Activated gamma-delta T cell treated with anti-CD3 and anti-CD28 coated beads, Interleukin-2, amount 50 U/mL, for 16 hours (primary cell): ENCODE data around the gene ALPP.
"Not testable (repeated sequence)": the region's sequence is repeated elsewhere in the genome, so short reads cannot be mapped to it uniquely, and the experiment has no call there.

Experiments
- DNase-seq: peaks from one replicate; pipeline ENCODE4 v3.0.0-alpha.2; 2020; ENCODE audit warnings: low read depth

Gene ALPP

DNA sequence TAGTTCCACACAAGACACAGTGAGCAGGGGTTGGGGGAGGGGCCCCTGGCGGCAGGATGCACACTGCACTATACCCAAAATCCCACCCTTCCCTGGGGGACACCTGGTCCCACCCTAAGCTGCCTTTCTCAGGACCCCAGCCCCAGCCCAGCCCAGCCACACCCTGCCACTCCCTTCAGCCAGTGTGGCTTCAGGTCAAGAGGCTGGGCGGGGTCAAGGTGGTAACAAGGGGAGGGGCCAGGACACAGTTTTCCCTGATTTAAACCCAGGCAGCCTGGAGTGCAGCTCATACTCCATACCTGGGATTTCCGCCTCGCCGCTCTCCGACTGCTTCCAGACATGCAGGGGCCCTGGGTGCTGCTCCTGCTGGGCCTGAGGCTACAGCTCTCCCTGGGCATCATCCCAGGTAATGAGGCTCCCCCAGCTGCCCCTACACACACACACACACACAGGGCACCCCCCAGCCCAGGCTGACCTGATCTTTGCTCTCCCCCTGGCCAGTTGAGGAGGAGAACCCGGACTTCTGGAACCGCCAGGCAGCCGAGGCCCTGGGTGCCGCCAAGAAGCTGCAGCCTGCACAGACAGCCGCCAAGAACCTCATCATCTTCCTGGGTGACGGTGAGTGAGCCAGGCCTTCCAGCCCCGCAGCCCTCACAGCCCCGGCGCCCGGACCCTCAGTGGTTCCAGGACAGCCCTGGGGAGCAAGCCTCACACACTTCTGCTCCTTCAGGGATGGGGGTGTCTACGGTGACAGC lies 28.2 kb downstream of the ALPP start, which contains the start of gene ALPG:
ALPG (plus strand) TSS at position 289 of the 755 bp plus-strand sequence; CDS start at position 340, 51 bp downstream.
- DNase-seq, result no peak

DNA sequence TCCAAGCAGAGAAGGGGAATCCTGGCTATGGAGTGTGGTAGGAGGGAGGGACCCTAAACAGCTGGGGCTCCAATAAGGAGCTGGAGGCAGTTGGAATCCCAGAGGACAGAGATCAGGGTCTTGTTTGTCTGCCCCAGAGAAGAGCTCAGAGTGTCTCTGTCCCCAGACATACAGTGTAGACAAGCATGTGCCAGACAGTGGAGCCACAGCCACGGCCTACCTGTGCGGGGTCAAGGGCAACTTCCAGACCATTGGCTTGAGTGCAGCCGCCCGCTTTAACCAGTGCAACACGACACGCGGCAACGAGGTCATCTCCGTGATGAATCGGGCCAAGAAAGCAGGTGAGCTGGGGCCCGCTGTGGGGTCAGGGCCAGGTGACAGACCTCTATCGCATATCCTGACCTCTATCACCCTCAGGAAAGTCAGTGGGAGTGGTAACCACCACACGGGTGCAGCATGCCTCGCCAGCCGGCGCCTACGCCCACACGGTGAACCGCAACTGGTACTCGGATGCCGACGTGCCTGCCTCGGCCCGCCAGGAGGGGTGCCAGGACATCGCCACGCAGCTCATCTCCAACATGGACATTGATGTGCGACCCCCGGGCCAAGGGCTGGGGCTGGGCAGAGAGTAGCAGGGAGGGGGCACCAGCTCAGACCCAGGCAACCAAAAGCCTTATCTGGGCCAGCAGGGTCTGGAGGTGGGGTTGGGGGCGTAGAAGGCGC lies 29.0 kb downstream of the ALPP start:
- not testable (repeated sequence) for DNase-seq

DNA sequence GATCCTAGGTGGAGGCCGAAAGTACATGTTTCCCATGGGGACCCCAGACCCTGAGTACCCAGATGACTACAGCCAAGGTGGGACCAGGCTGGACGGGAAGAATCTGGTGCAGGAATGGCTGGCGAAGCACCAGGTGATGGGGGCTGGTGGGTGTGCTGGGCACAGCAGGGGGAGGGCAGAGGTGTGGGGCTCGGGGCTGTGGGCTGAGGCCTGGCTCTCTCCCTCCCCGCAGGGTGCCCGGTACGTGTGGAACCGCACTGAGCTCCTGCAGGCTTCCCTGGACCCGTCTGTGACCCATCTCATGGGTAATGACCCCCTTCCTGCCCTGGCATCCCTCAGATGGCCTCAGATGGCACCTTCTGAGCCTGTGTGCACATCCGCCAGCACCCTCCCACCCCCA lies 29.7 kb downstream of the ALPP start:
- not testable (repeated sequence) for DNase-seq

DNA sequence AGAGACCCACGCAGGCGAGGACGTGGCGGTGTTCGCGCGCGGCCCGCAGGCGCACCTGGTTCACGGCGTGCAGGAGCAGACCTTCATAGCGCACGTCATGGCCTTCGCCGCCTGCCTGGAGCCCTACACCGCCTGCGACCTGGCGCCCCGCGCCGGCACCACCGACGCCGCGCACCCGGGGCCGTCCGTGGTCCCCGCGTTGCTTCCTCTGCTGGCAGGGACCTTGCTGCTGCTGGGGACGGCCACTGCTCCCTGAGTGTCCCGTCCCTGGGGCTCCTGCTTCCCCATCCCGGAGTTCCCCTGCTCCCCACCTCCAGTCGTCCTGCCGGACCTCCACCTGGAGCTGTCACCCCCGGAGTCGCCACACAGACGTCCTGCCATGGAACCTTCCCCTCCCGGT lies 31.1 kb downstream of the ALPP start:
- DNase-seq, result not testable (repeated sequence)

DNA sequence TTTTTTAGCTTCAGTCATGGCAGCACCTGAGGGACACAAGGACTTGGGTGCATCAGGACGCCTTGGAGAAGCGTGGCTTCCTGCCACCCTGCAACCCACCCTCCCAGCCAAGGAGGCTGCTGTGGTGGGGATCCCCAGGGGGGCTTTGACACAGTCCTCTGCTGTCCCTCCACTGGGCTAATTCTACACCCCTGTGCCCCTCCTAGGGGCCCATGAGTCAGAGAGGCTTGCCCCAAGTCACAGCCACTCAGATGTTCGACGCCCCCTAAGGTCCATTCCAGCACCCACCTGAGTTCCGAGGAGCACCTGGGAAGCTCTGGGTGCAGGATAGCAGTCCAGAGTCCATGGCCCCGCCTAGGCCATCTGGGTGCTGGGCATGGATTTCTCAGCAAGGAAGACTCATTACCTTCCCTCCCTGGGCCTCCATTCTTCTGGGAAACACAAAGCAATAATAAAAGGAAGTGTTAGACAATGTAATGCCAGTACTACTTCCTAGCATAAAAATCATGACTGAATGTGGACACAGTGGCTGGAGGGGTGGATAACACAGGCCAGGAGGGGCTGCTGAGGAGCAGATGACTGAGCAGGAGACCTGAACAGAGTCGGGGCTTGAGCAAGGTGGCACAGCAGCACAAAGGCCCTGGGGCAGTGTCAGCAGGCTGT lies 31.8 kb downstream of the ALPP start:
- DNase-seq, result no peak

DNA sequence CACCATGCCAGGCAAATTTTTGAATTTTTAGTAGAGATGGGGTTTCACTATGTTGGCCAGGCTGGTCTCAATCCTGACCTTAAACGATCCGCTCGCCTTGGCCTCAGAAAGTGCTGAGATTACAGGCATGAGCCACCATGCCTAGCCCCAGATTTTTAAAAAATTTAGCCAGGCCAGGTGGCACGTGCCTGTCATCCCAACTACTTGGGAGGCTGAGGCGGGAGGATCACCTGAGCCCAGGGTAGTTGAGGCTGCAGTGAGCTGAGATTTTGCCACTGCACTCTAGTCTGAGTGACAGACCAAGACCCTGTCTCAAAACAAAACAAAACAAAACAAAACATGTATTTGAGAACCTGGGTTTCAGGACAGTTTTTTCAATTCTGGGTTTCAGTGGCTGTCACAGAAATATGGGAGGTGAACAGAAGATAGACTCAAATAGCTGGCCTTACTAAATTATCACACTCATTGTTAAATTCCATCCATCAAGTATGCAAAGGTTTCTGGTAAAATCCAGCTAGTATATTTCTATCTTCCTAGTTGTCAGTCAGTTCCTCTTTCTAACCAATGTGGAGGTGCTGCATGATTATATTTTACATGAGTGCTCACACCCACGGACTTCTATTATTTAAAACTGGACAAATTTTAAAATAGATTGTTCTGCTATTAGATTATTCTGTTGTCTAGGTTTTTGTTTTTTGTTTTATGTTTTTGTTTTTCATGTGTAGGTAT lies 33.5 kb downstream of the ALPP start:
- DNase-seq, result no peak

DNA sequence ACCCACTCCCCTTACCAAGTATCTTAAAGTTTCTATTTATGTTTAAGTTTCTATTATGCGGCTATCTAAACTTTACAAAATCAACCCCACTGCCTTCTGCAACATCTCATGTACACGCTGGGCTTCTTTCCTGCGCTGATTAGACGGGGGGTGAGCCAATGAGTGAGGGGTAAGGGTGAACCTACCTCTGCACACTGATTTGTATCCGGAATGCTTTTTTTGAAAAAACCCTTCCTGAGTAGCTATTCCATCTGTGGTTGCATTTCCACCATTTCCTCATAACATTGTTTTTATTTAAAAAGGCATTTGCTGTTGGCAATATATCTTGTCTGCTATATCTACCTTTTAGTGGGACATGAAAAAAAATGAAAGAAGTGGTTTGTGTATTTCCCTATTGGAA lies 34.4 kb downstream of the ALPP start:
- no peak for DNase-seq

DNA sequence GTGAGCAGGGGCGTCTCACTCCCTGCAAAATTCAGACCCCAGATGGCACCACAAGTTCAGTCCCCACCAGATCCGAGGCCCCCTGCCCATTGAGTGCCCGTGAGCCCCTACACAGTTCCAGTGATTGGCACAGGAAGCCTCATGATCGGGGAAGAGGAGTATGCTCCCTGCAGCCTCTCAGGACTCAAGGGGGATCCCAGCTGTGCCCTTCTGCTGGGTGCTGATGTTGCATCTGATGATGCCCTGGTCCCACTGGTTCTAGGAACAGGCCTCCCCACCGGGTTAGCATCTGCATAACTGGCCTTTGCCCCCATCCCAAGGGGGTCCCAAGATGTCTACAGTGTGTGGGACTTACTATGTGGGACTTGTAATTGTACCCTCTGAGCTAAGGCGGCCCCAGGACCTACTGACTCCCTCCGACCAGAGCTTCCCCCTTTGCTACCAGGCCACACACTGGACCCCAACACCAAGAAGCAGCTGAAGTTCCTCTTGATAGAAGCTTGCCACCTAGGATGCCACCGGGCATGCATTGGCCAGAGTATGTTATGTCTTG lies 36.7 kb downstream of the ALPP start:
- no peak for DNase-seq

DNA sequence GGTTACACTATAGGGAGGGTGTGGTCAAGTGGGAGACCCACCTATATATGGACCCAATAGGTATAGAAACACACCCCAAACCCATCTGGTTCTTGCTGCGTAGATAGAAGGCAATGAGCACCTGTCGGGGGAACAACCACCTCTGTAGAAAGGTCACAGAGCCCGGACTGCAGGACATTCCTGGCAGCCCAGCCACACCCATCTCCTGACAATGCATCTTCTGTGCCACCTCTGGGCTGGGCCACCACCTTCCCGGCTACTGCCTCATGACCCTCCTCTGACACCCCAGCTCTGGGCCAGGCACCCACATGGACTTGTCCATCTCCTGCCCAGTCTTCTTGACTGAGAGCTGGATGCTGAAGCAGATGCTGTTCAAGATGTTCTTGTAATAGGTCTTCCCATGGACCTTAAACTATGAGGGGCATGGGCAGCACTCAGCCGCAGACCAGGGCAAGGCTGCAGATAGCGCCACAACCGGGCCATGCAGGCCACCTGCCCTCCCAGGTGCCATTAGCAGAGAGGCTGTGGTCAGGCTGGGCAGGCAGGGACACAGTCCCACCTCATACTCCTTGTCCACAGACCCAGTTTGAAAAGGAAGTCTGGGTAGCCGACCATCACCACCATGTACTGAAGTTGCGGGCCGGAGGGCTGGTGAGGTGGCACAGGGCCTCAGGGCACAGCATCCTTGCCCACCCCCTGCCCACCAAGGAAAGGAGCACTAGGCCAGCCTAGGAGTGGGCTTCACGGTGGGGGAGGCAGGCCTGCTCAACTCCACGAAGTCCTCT lies 37.4 kb downstream of the ALPP start:
- no peak for DNase-seq

DNA sequence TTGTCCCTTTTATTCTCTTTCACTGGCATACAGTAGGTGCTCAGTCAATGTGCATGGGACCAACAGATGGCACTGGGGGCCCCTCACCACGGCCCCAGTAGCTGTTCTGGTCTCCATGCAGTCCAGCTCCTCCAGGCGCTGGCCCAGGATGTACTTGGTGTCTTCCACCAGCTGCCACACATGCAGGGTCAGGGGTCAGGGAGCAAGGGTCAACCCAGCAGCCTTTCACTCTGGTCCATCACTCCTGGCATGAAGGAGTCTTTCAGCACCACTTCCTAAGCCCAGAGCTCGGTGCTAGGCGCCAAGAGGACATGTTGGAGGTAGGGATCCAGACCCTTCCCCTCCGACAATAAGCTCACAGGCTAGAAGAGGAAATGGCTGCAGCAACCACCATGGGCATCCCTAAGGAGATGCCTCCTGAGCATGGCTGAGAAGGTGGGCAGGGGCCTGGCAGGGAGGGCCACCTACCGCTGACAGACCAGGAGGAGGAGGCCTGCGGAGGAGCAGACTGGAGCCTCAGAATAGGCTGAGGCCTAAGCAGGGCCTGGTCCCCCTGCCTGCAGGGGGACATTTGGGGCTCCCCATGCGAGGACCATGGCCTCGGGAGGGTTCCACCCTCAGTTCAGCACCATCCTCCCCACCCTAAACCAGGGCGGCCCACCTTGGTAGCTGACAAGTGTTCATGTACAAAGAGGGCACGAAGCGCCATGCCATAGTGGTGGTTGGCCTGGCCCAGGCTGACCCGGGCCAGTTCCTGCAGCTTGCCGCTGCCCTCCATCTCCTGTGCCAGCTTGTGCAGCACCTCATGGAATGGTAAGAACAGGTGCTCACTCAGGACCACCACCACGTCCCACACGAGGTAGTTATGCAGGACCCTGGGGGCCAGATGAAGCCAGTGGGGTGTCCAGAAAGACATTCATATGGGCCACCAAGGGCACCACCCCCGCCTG lies 38.2 kb downstream of the ALPP start:
- DNase-seq, result no peak

DNA sequence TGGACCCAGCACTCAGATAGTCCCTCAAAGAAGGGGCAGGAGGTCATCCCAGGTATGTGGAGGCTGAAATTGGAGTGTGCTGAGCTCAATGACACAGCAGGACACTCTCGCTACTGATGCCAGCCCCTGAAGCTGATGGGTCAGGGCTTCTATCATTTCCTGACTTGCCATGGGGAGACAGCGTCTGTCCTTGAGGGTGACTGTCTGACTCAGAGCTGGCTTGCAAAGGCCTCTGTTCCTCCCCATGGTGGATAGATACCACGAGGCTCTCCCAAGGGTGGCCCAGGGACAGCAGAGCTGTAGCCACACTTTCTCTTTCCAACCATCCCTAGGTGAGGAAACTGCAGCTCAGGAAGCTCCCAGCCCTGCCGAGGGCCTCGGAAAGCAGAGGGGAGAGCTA lies 38.9 kb downstream of the ALPP start:
- no peak for DNase-seq

DNA sequence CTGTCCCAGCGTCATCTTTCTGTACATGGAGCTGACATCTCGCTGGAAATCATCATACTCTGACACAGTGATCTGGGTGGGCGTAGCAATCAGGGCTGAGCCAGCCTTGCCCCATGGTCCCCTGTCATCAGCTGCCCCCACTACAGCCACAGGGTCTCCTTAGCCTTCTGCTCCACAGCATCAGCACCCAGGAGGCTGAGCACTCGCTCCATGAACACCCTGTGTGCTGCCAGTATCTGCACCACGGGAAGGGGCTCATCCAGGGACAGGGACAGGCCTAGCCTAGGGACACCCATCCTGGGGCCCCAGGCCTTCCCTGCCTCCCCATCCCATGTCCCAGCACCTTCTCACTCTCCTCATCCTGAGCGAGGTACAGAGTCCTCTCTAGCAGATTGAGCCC lies 39.5 kb downstream of the ALPP start:
- DNase-seq, result no peak

DNA sequence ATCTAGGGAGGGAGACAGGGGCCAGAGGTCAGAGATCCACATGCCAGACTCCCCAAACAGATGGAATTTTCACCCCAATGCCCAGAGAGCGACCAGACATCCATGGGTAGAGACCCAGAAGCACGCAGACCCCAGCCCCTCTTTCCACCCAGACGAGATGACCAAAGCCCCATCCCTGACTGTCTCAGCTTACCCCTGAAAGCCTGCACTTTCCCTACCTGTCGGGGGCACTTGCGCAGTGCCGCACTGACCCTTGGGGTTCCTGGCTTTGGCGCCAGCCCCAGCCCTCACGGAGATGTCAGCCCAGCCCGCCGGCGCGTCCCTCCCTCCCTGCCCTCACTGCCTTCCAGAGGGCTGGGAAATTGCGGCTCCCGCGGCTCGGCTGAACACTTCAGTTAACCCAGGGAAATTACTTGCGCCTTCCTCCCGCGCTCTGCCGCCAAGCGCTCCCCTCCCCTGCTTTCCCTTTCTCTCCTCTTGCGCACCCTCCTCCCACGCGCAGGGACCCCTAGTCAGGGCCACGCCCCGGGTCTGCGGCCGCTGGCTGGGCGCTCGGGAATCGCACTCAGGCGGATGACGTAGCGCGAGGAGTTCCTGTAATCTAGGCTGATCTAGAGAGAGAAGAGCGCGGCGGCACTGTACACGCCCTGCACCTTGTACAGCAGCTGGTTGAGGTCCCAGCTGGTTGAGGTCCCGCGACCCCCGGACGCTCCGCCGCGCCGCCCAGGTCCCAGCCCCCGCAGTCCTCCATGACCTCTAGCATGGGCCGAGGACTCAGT lies 40.1 kb downstream of the ALPP start:
- DNase-seq, result no peak

DNA sequence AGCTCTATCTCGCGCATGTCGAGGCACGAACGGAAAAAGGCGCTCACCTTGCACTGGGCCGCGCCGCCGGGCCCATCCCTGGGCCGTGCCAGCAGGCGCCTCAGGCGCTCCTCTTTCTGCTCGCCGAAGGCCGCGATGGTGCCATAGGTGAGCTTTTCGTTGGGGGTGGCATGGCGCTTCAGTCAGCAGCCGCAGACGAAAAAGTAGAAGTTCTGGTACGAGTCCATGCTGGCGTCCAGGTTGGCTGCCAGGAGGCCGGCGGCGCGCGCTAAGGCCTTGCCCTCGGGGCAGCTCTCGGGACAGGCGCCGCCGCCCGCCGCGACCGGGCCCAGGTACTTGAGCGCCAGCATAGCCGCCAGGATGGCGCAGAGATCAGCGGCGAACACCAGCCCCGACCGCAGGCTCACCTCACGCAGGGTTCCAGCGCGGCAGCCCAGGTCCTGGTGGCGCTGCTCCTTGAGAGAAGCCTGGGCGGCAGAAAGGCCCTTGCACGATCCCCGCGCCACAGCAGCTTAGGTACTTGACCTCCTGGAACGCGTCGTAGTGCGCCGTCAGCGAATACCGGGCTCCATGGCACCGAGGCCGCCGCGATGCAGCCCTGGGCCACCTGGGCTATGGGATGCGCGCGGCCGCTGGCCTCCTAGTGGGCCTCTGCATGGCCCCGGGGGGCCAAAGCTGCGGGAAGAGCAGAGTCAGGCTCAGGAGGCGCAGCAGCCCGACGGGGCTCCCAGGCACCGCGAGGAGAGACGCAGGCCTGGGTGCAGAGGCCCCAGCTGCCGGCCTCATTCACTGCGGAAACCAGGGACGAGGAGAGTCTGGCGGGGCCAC lies 40.9 kb downstream of the ALPP start:
- DNase-seq, result no peak

DNA sequence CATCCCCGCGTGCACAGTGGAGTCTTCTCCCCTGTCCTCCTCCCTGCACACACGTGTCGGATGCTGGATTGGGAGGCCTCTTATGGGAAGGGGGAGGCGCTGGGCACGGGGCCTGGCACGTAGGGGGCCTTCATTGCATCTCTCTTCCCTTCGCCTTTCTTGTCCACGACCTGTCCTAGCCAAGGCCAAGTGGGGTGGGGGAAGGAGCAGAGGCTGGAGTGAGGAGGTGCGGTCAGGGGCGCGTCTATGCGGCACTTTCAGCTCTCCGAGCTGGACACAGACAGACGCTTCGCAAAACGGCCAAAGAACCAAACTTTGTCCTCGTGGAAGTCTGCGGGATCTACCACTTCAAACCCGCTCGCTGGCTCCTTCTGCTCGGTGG lies 41.5 kb downstream of the ALPP start:
- DNase-seq, result no peak

DNA sequence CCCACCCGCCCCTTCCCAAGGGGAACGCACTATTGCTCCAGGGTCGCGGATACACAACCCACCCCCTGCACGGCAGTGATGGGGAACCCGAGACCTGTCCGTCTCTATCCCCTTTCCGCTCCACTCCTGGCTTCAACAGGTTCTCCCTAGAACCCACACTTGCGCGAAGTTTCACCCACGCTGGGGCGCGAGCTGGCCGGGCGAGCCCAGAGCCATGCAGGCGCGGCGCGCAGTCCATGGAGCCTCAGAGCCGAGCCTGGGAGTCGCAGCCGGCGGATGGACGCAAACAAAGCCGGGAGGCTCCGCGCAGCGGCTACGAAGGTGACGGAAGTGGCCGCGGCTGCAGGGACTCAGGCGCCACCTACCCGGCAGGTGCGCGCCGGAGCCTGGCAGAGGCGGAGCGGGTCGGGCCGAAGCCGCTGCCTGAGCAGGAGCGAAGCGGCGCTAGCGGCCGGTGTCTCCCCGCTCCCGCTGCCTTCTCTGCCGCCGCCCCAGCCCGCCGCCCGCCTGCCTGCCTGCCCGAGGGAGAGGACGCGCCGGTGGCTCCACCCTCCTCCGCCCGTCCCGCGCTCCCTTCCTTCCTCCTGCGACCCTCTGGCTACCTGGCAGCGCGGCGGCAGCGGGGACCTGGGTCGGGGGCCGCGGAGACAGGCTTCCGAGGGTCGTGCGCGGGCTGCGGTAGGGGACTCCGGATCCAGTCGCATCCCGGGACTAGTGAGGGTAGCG lies 42.1 kb downstream of the ALPP start:
- no peak for DNase-seq

DNA sequence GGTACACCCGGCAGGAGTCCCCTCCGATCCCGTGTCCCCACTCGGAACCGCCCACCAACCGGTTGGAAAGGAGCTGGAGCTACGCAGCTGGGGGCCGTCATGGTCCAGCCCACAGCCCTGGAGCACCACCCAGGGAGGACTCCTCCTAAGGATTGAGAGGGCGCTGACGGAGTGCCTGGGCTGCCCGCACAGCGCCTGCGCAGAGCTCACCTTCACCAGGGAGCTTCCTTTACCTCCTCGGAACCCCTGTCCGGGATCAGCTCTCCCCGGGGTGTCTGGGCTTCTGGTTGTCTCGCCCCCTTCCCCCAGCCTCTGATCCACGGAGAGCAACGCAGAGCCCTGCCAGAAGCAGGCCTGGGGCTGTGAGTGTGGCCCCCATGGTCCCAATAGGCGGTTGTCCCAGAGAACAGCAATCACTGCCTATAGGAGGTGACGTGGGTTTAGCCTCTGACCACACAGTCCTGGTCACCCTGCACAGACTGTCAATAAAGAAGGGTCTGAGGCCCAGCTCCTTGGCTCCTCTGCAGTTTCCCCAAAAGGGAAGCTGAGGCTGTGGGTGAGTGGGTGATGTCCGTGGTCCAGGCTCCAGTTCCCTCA lies 42.7 kb downstream of the ALPP start:
- DNase-seq, result no peak
